K562 (cell line): ENCODE results near the gene UPK3A.

Source experiments
- CTCF ChIP-seq, 3 experiments: IDR thresholded peaks in 2 of 3; conservative IDR thresholded peaks in 1 of 3; 2 replicates each; pipeline ENCODE4 v1.5.1; 2011 to 2012; ENCODE audit warnings: low read length in 3 of 3, mild to moderate bottlenecking in 3 of 3, control low read depth in 2 of 3, improper control_type of control experiment in 1 of 3, inconsistent platforms in 1 of 3, low read depth in 1 of 3, mixed read lengths in 1 of 3, moderate library complexity in 1 of 3; ENCODE audit not compliant: insufficient read depth in 2 of 3
- EP300 ChIP-seq: IDR thresholded peaks from 2 replicates; pipeline ENCODE4 v1.6.1; 2012; ENCODE audit warnings: low read length, improper control_type of control experiment
- MXI1 ChIP-seq: IDR thresholded peaks from 2 replicates; pipeline ENCODE4 v1.6.1; 2011; ENCODE audit warnings: low read depth, mild to moderate bottlenecking, improper control_type of control experiment, low read length
- THAP7 ChIP-seq: fragments of 250-450 bp; sonication (Bioruptor Pico); IDR thresholded peaks from 2 replicates; pipeline ENCODE4 v1.5.0; 2021
- ZNF449 ChIP-seq: fragments of 250-450 bp; sonication (Bioruptor Pico); IDR thresholded peaks from 2 replicates; pipeline ENCODE4 v1.8.0; 2022; ENCODE audit warnings: moderate library complexity, mild to moderate bottlenecking, inconsistent platforms

- no peak for TF ChIP-seq THAP7 (CRISPR knock-in tag)
- TF ChIP-seq MXI1, result no peak
- TF ChIP-seq EP300, result no peak
- TF ChIP-seq CTCF (IDR thresholded peaks at IDR 0.05 in 2 of 3, conservative IDR thresholded peaks at IDR 0.05 in 1 of 3; ENCODE audit: insufficient read depth in 2 of 3, low read depth in 1 of 3, low read length in 3 of 3), result no peak
- no peak for TF ChIP-seq ZNF449
These were observed 45.6 kb upstream of the UPK3A start for GRCh38 chr22:45238957-45239680.
